ENCODE data around the gene DGKD.
A peak's percentile ranks its signal among the peaks of the same experiment; 100 is the strongest.

The DGKD gene

GRCh38 chr2:233400961-233401360 lies 46.7 kb downstream of the DGKD start:
- no peak for DNase-seq (ENCODE audit: low read depth)
- TF ChIP-seq CTCF (conservative IDR thresholded peaks at IDR 0.05; ENCODE audit: control insufficient read depth, insufficient read depth, low read depth, low read length) = no peak
- no peak overlapping the region for H3K4me3 ChIP-seq (ENCODE audit: control insufficient read depth, low read depth, low read length)

- TF ChIP-seq CTCF (conservative IDR thresholded peaks at IDR 0.05; ENCODE audit: control insufficient read depth, insufficient read depth, low read depth, low read length) = no peak
- DNase-seq (ENCODE audit: low read depth) = no peak
- H3K4me3 ChIP-seq (ENCODE audit: control insufficient read depth, low read depth, low read length) = no peak overlapping the region
Measured at GRCh38 chr2:233402346-233402745, 48.1 kb downstream of the DGKD start.

- H3K4me3 ChIP-seq (ENCODE audit: control insufficient read depth, low read depth, low read length) = no peak overlapping the region
- TF ChIP-seq CTCF (conservative IDR thresholded peaks at IDR 0.05; ENCODE audit: control insufficient read depth, insufficient read depth, low read depth, low read length) = no peak
- no peak for DNase-seq (ENCODE audit: low read depth)
Measured at GRCh38 chr2:233402789-233403188, 48.5 kb downstream of the DGKD start.

- peak; percentile 67 for TF ChIP-seq CTCF (conservative IDR thresholded peaks at IDR 0.05; ENCODE audit: control insufficient read depth, insufficient read depth, low read depth, low read length)
- H3K4me3 ChIP-seq (ENCODE audit: control insufficient read depth, low read depth, low read length) = no peak overlapping the region
- peak; percentile 43 for DNase-seq (ENCODE audit: low read depth)
Measured at GRCh38 chr2:233404222-233404621, 49.9 kb downstream of the DGKD start.

- H3K4me3 ChIP-seq (ENCODE audit: control insufficient read depth, low read depth, low read length) = no peak overlapping the region
- TF ChIP-seq CTCF (conservative IDR thresholded peaks at IDR 0.05; ENCODE audit: control insufficient read depth, insufficient read depth, low read depth, low read length) = no peak
- DNase-seq (ENCODE audit: low read depth) = no peak
Measured at GRCh38 chr2:233406865-233407264, 52.6 kb downstream of the DGKD start.

- no peak overlapping the region for H3K4me3 ChIP-seq (ENCODE audit: control insufficient read depth, low read depth, low read length)
- TF ChIP-seq CTCF (conservative IDR thresholded peaks at IDR 0.05; ENCODE audit: control insufficient read depth, insufficient read depth, low read depth, low read length) = no peak
- DNase-seq (ENCODE audit: low read depth) = peak; percentile 77
Measured at GRCh38 chr2:233407771-233408181, 53.5 kb downstream of the DGKD start.
